ENCODE measurements around the gene TSPAN16.

- no peak for TF ChIP-seq GATA2 (IDR thresholded peaks at IDR 0.05; ENCODE audit: low read depth, low read length)
- no peak for TF ChIP-seq GATA3 (IDR thresholded peaks at IDR 0.05; ENCODE audit: low read depth, low read length)
Measured at GRCh38 chr19:11342429-11342828, 46.5 kb downstream of the TSPAN16 start.

Measured in SH-SY5Y (cell line).